Measurements from ENCODE around the gene SFMBT2. TPM values are rescaled to one million over a fixed set of nuclear protein-coding genes. Genes with fewer than 3 reads are reported as not detected.
"Not testable (repeated sequence)": the region's sequence is repeated elsewhere in the genome, so short reads cannot be mapped to it uniquely, and the experiment has no call there.

The SFMBT2 gene
- total RNA-seq, 1 donor from 2014 or later, result 25.3 TPM

GRCh38 chr10:7233259-7233991 is 177.4 kb downstream of the SFMBT2 start:
- intact Hi-C loops (cut with micrococcal nuclease), result no loop called here

DNA sequence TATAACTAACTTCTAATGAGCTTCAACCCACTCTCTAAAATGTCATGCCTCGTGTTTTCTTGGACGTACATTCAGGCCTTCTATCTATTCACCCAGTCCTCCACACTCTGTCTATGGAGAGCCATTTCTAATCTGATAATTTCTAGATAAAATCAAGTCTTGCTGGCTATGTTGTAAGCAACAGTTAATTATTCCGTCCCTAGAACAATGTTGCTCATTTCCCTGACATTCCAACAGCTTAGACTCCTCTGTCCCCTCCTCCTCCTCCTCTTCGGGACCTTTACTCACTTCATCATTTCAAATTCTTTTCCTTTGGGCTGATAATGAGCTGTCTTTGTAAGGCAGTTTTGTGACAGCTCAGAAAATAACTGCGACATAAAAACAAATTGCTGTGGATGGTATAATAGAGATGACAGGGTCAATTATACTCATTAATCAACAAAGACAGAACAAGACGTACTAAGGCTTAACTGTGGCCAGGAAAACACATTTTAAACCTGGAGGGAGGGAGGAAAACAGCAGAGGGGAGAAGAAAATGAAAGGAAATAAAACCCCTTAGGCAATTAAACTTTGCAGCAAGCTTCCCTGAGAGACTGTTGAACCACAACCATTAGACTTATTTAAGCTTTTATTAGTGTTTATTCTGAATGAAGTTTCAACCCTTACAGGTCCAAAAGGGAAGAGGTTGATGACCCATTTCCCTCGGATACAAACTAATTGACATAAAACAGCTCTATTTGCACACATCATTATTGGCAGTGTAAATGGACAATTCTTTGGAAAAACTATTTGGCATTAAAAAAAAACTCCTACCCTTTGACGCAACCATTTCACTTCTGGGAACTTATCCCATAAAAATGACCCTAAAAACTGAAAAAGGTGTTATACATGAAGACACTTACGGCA is 179.1 kb downstream of the SFMBT2 start:
- intact Hi-C loops (cut with micrococcal nuclease), result no loop called here

DNA sequence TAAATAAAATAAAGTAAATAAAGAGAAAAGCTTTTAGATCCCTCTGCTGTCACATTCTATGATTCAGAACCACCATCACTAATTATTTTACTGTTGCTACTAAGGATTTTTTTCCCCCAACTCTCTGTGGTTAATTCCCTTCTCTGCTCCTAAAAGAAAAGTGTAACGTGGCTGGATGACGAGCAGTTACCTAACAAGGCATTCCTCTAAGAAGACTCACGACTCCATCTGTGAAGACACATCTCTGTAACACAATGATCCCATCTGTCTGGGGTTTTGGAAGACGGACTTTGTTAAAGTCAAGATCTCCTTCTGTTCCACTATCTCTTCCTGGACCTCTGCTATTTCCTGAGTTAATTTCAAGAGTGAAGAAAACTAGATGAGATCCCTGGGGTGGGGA is 179.9 kb downstream of the SFMBT2 start:
- intact Hi-C loops (cut with micrococcal nuclease), result no loop called here

- intact Hi-C loops (cut with micrococcal nuclease), result no loop called here
Observed at GRCh38 chr10:7230036-7230435, 180.8 kb downstream of the SFMBT2 start.

DNA sequence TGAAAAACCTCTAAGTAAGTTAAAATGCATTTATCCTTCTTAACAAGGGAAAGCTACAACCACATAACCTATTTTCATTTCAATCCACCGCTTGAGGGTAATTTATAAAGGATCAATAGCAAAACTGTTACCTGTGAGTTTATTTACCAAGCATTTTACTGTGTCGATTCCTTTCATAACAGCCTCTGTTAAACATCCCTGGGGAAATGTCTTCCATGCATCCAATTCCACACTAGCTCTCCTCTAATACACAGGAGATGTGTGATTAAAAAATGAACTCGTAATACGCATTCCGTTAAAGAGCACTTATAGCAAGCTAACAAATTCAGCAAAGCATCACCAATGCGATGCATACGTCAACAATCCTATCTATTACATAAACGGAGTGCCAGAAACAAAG is 185.7 kb downstream of the SFMBT2 start:
- intact Hi-C loops (cut with micrococcal nuclease), result no loop called here

DNA sequence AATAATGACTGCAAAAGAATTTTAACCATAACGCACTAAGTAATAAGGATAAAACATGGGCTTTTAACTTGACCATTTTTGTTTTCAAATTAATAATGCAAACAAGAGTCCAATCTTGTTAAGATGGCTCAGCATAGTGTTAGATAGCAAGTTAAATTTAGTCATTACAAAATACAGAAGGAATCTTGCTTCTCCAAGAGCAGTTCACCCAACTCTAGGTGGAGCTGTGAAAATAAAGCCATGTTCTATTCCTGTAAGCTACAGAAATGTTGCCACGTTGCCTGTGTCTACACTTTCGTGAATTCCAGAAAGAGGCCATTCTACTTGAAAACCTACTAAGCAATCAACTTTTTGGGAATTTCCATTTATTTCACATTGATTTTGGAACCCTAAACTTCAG is 191.9 kb downstream of the SFMBT2 start:
- intact Hi-C loops (cut with micrococcal nuclease), result no loop called here

GRCh38 chr10:7212696-7213095 is 198.1 kb downstream of the SFMBT2 start:
- intact Hi-C loops (cut with micrococcal nuclease), result not testable (repeated sequence)

DNA sequence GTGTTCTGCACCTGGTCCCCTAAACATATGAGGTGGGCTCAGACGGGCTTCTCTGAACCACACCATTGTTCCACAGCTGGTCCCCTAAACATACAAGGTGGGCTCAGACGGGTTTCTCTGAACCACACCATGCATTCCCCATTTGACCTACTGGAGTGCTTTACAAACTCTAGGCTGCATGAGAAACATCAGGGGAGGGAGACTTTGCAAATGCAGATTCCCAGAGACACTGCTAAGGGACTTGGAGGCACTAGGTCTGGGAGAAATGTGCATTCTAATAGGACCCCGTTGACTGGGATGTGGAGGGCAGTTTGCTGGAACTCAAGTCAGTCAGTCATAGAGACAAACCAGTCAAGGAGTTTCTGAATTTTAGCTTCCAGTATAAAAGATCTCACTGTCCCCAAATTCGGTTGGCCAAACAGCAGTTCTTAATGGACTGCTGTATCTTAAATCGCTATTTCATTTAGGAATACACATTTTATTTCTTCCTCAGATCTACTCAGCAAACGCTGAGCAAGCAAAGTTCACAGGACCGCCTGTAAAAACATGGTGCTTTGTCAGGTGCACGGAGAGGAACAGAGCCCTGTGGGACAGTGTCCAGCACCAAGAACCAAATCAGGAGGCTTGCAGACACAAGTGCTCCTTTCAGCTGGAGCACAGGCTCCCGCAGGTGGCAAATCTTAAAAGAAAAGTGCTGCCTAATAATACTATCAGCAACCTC is 198.8 kb downstream of the SFMBT2 start:
- intact Hi-C loops (cut with micrococcal nuclease), result no loop called here

DNA sequence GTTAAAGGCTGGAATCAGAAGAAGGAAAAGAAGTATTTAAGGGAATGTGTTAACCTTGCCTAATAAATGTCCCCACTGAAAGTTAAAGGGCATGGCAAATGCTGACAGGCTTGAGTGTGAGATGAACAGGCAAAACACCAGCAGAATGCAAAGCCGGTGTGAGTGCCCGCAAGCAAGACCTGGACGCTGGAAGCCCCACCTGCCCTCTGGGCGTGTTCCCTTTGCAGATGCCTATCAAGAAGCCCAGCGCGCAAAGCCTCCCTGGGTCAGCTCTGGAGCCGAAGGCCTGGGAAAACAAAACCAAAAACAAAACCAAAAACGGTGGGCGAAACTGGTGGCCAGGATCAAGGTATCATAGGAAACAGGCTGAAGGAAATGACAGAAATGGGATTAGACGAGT is 200.3 kb downstream of the SFMBT2 start:
- intact Hi-C loops (cut with micrococcal nuclease), result no loop called here

GRCh38 chr10:7209458-7209857 is 201.4 kb downstream of the SFMBT2 start:
- intact Hi-C loops (cut with micrococcal nuclease), result no loop called here

GRCh38 chr10:7206412-7207100 is 204.3 kb downstream of the SFMBT2 start:
- intact Hi-C loops (cut with micrococcal nuclease), result no loop called here

DNA sequence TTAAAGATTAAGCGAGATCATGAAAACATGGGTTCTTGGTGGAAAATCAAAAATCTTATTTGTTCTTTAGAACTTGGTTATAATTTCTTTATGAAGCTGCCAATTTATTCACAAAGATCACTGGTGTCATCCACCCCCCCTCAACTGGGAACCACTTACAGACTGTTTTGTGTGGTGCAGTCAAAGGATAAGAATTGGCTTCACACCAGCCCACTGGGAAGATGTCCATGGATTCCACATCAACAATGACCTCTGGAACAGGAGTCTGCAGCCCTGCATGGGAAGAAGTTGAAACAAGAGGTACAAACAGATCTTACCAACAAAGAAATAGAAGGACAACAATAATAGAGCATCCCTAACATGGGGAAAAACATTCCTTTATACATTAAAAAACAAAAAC is 205.2 kb downstream of the SFMBT2 start:
- intact Hi-C loops (cut with micrococcal nuclease), result no loop called here

DNA sequence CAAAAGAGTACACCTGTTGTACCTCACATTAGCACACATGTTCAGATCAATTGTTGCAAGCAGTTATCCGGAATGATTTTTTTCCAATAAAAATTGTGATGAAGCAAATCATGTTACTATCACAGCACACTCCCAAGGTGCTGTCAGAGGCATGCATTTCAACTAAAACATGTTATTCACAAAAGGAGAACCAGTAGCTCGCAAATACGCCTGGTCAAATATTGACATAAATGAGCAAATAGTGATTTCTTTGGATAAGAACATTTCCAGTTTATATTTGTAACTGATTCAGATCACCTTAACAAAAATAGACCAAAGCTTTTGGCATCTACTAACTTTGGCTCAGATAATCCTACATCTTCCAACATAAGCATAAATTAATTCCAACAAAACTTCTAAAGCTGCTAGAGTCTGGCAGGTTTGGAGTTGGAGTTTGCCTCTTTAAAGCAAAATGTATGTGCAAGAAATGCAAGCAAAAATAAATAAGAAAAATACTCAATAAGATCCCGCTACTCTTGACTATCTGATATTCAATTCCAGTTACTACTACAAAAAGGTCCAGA is 208.0 kb downstream of the SFMBT2 start:
- intact Hi-C loops (cut with micrococcal nuclease), result no loop called here

DNA sequence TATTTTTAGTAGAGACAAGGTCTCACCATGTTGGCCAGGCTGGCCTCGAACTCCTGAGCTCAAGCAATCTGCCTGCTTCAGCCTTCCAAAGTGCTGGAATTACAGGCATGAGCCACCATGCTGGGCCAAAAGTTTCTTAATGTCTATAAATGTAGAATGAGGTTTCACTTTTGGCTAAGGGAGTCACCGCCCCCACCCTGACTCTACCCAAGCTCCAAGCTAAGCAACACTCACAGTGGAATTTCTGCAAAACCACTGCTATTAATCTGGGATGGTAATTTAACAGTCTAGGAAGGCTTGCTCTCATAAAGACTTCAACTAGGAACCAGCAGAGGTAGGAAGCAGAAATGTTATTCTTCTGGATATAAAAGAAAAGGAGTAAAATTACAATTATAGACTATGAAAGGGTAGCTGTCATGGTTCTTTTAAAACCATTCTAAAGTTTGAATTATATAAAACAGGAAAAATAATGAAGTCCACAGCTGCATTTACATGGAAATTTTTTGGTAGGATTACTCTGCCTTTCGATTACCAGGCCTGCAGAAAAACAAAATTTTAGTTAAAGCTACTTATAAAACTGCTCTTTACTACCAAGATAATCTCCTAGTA is 211.6 kb downstream of the SFMBT2 start:
- intact Hi-C loops (cut with micrococcal nuclease), result no loop called here

DNA sequence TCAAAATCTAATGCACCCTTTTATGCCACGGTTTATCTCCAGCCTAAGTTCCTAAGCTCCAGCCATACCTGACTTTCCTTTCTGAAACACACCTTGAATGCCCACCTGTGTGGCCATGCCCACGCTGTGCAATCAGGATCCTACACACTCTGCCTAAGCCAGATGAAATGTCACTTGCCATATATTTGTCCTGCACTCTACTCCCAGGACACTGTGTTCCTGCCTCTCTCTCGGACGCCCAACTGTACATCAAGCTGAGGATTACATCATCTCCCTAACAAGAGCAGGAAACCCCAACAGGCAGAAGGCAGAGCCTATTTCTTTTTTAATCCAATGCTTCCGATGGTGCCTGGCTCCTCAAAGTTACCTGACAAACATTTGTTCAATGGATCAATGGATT is 214.6 kb downstream of the SFMBT2 start:
- intact Hi-C loops (cut with micrococcal nuclease), result no loop called here

- intact Hi-C loops (cut with micrococcal nuclease), result no loop called here
Observed at GRCh38 chr10:7195118-7195517, 215.7 kb downstream of the SFMBT2 start.

DNA sequence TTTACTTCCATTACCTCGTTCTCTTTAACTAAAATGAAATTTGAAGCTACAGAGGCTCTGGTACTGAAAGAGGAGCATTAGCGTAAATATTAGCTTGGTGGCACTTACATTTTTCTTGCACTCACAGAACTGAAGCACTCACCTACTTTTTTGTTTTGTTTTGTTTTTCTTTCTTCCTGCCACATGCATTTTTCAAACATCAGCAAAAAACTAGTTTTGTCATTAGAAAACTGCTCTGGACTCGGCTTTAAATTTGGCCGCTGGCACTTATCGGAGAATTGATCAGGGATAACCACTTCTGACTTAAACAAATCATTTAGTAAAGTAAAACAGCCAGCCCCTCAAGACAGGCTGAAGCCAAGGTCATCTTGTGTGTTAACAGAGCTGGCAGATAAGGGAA is 216.3 kb downstream of the SFMBT2 start:
- intact Hi-C loops (cut with micrococcal nuclease), result no loop called here

- intact Hi-C loops (cut with micrococcal nuclease), result loop anchor here (1.0 to 2.0 kb wide), 4 partner anchors 8 to 266 kb away; no protein-coding TSS in a partner anchor
Observed at GRCh38 chr10:7193369-7193768, 217.5 kb downstream of the SFMBT2 start.

DNA sequence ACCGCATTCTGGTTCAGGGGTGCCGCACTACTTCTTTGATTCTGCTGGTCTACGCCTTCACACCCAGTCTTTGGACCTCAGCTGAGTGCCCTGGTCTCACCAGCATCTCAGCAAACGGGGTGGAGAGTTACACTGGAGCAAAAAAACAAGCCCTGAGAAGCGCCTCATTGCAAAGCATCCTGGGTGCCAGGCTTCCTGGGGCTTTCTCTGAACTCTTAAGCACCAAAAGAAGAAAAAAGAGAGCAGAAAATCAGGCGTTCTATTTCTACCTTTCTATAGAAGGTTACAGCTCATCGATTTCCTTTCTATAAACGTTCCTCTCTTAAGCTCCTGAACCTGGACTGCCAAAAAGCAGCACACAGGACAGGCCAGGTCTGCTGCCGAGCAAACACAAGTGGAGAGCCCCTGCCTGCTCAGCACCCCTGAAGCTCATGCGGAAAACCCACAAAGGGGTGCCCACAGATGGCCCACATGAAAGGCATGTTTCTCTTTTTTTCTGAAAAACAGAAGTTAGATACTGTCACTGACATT is 217.9 kb downstream of the SFMBT2 start:
- intact Hi-C loops (cut with micrococcal nuclease), result loop anchor here (1.0 to 2.0 kb wide), 5 partner anchors 8 to 266 kb away; no protein-coding TSS in a partner anchor

DNA sequence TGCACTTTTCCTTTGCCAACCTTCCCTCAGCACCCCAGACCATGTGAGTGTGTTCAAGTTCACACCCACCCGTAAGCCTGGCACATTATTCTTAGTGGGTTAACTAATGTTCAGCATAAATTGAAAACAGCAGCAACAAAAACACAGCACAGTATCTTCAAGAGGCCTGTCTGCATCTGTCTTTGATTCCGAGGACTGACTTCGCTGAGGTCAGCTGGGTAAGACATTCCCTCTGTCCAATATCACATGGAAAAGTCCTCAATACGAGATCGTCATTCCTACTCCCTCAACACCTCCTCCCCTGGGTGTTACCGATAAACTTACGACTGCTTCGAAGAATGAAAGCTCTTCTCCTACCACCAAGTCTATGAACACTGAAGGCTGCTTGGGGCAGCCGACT is 218.8 kb downstream of the SFMBT2 start:
- intact Hi-C loops (cut with micrococcal nuclease), result loop anchor here (1.0 to 2.0 kb wide), 3 partner anchors 47 to 71 kb away; no protein-coding TSS in a partner anchor
